GM12892 (cell line): ENCODE data around the gene FAHD2B.
"Not testable (repeated sequence)": the region's sequence is repeated elsewhere in the genome, so short reads cannot be mapped to it uniquely, and the experiment has no call there.

Experiments
- POLR2A ChIP-seq: IDR thresholded peaks from 2 replicates; pipeline ENCODE4 v1.6.1; 2011; ENCODE audit warnings: low read depth, low read length, control low read depth
- POLR2AphosphoS5 ChIP-seq: IDR thresholded peaks from 2 replicates; pipeline ENCODE4 v1.6.1; 2011; ENCODE audit warnings: low read depth, low read length, control low read depth

- TF ChIP-seq POLR2AphosphoS5, POLR2A: not testable (repeated sequence)
These were observed 6.0 kb downstream of the FAHD2B start for GRCh38 chr2:97088706-97089105.
